HCT116 (cell line): ENCODE measurements around the gene DPF3. TPM values are rescaled to one million over a fixed set of nuclear protein-coding genes. Genes with fewer than 3 reads are reported as not detected.

ENCODE experiments used
- ATAC-seq: fragments of 200-7000 bp; cut with Tn5 transposase; 2 replicates; pipeline ENCODE4 v1.9.1; 2020; ENCODE audit warnings: mild to moderate bottlenecking, moderate library complexity
- BruUV-seq: library from RNA; stranded (reverse); fragments of 400-500 nt; replicated peaks from 2 replicates; lab custom pipeline; 2021; lab: Mats Ljungman, UMichigan
- CTCF ChIA-PET: fragments of 300-600 bp; sonication (Branson Sonifier 250); formaldehyde crosslinking; loops from one replicate; lab custom pipeline; 2021; ENCODE audit warnings: antibody characterized with exemption; lab: Charles Lee
- POLR2A ChIA-PET: fragments of 300-600, 350-600 bp; sonication (Branson Sonifier 250); formaldehyde crosslinking; loops from one replicate; lab custom pipeline; 2021; ENCODE audit warnings: antibody characterized with exemption; lab: Charles Lee
- RAD21 ChIA-PET, 2 experiments: fragments of 300-600 bp; sonication (Branson Sonifier 250); formaldehyde crosslinking; loops; one replicate each; lab custom pipeline; 2023; ENCODE audit warnings: low total read pairs in 2 of 2; ENCODE audit not compliant: uncharacterized antibody in 2 of 2, unreplicated experiment in 2 of 2, low non-redundant PET in 1 of 2; lab: Charles Lee
- DNase-seq: peaks from one replicate; pipeline ENCODE4 v3.0.0-alpha.2; 2010; ENCODE audit warnings: low read depth, low spot score
- H2AFZ ChIP-seq: fragments of 200-600 bp; shearing (Covaris generic), sonication (generic); 2 replicates; pipeline ENCODE4 v1.6.1; 2017; ENCODE audit warnings: low read depth, mixed run types, mixed read lengths, antibody characterized with exemption, low read length; ENCODE audit not compliant: poor library complexity, severe bottlenecking
- H3K27ac ChIP-seq: 2 replicates; pipeline ENCODE4 v1.5.1; 2012; ENCODE audit warnings: low read depth, low read length
- H3K27me3 ChIP-seq: fragments of 200-600 bp; sonication (generic); 2 replicates; pipeline ENCODE4 v1.6.1; 2016; ENCODE audit warnings: mixed run types, low read length, mixed read lengths; ENCODE audit not compliant: insufficient read depth
- H3K36me3 ChIP-seq, 2 experiments: fragments of 200-500 bp in 1 of 2; fragments of 200-600 bp in 1 of 2; sonication (Bioruptor generic) in 1 of 2; sonication (generic) in 1 of 2; 2 replicates each; pipeline versions ENCODE4 v1.5.1 to v1.6.1; 2014 to 2016; ENCODE audit warnings: low read length in 2 of 2, inconsistent platforms in 1 of 2, mixed read lengths in 1 of 2, mixed run types in 1 of 2; ENCODE audit not compliant: insufficient read depth in 2 of 2, control insufficient read depth in 1 of 2
- H3K4me1 ChIP-seq, 2 experiments: fragments of 200-600 bp in 1 of 2; sonication (generic) in 1 of 2; 2 replicates each; pipeline versions ENCODE4 v1.5.1 to v1.6.1; 2012 to 2017; ENCODE audit warnings: low read length in 2 of 2, inconsistent platforms in 1 of 2, mild to moderate bottlenecking in 1 of 2, mixed read lengths in 1 of 2, mixed run types in 1 of 2, moderate library complexity in 1 of 2; ENCODE audit not compliant: insufficient read depth in 2 of 2, control insufficient read depth in 1 of 2
- H3K4me2 ChIP-seq: fragments of 200-600 bp; sonication (generic); 2 replicates; pipeline ENCODE4 v1.6.1; 2017; ENCODE audit warnings: mixed run types, low read length, mixed read lengths
- H3K4me3 ChIP-seq, 2 experiments: fragments of 200-600 bp in 1 of 2; sonication (generic) in 1 of 2; replicated peaks in 1 of 2; 2 replicates each; pipeline ENCODE4 v1.5.1; 2011 to 2016; ENCODE audit warnings: low read length in 2 of 2, control low read depth in 1 of 2, low read depth in 1 of 2, mild to moderate bottlenecking in 1 of 2, mixed read lengths in 1 of 2, mixed run types in 1 of 2
- H3K79me2 ChIP-seq: fragments of 200-600 bp; sonication (generic); 2 replicates; pipeline ENCODE4 v1.6.1; 2017; ENCODE audit warnings: mild to moderate bottlenecking, mixed run types, low read length, moderate library complexity, mixed read lengths; ENCODE audit not compliant: insufficient read depth
- H3K9ac ChIP-seq: fragments of 200-600 bp; sonication (generic); 2 replicates; pipeline ENCODE4 v1.6.1; 2016; ENCODE audit warnings: low read length, mixed read lengths
- H3K9me2 ChIP-seq: fragments of 200-600 bp; sonication (generic), shearing (Covaris generic); 2 replicates; pipeline ENCODE4 v1.6.1; 2017; ENCODE audit warnings: mixed run types, mild to moderate bottlenecking, moderate library complexity; ENCODE audit not compliant: insufficient read depth
- H3K9me3 ChIP-seq, 2 experiments: fragments of 200-500 bp in 1 of 2; fragments of 200-600 bp in 1 of 2; sonication (Bioruptor generic) in 1 of 2; sonication (generic) in 1 of 2; 2 replicates each; pipeline ENCODE4 v1.6.1; 2014 to 2017; ENCODE audit warnings: low read length in 2 of 2, mixed read lengths in 2 of 2, inconsistent platforms in 1 of 2, low read depth in 1 of 2, mild to moderate bottlenecking in 1 of 2, mixed run types in 1 of 2, moderate library complexity in 1 of 2; ENCODE audit not compliant: control insufficient read depth in 1 of 2, insufficient read depth in 1 of 2
- H4K20me1 ChIP-seq: fragments of 200-600 bp; sonication (generic), shearing (Covaris generic); 2 replicates; pipeline ENCODE4 v1.6.1; 2017; ENCODE audit warnings: mixed run types, mild to moderate bottlenecking, moderate library complexity; ENCODE audit not compliant: insufficient read depth
- ATF3 ChIP-seq: IDR thresholded peaks from 2 replicates; pipeline ENCODE4 v1.6.1; 2012
- CBX3 ChIP-seq: IDR thresholded peaks from 2 replicates; pipeline ENCODE4 v1.6.1; 2012; ENCODE audit warnings: low read depth
- CEBPB ChIP-seq: IDR thresholded peaks from 2 replicates; pipeline ENCODE4 v1.6.1; 2012; ENCODE audit warnings: low read depth
- EGR1 ChIP-seq: IDR thresholded peaks from 2 replicates; pipeline ENCODE4 v1.6.1; 2012; ENCODE audit warnings: low read depth
- ELF1 ChIP-seq: IDR thresholded peaks from 2 replicates; pipeline ENCODE4 v1.6.1; 2012; ENCODE audit warnings: low read depth, borderline replicate concordance
- EZH2 ChIP-seq: fragments of 200-600 bp; sonication (generic); IDR thresholded peaks from 2 replicates; pipeline ENCODE4 v1.6.1; 2017; ENCODE audit warnings: antibody characterized with exemption, mixed run types
- JUND ChIP-seq: IDR thresholded peaks from 2 replicates; pipeline ENCODE4 v1.6.1; 2012
- MAX ChIP-seq: IDR thresholded peaks from 2 replicates; pipeline ENCODE4 v1.6.1; 2012
- POLR2A ChIP-seq: IDR thresholded peaks from 2 replicates; pipeline ENCODE4 v1.7.0; 2011; ENCODE audit warnings: borderline replicate concordance; ENCODE audit not compliant: insufficient read depth, insufficient read length; ENCODE audit errors: extremely low read depth
- POLR2AphosphoS5 ChIP-seq: IDR thresholded peaks from 2 replicates; pipeline ENCODE4 v1.6.1; 2011; ENCODE audit warnings: mild to moderate bottlenecking, low read depth, low read length, moderate library complexity
- REST ChIP-seq: IDR thresholded peaks from 2 replicates; pipeline ENCODE4 v1.6.1; 2012; ENCODE audit warnings: low read depth
- SIN3A ChIP-seq: IDR thresholded peaks from 2 replicates; pipeline ENCODE4 v1.6.1; 2012; ENCODE audit warnings: low read depth
- SP1 ChIP-seq: IDR thresholded peaks from 2 replicates; pipeline ENCODE4 v1.6.1; 2012; ENCODE audit warnings: low read depth
- TCF7L2 ChIP-seq: IDR thresholded peaks from 2 replicates; pipeline ENCODE4 v1.7.0; 2011; ENCODE audit warnings: borderline replicate concordance, inconsistent platforms; ENCODE audit not compliant: insufficient read depth, insufficient read length; ENCODE audit errors: extremely low read depth
- ZBTB33 ChIP-seq: IDR thresholded peaks from 2 replicates; pipeline ENCODE4 v1.6.1; 2011; ENCODE audit warnings: mild to moderate bottlenecking, low read length, moderate library complexity; ENCODE audit not compliant: insufficient replicate concordance; ENCODE audit errors: extremely low read depth
- ZFX ChIP-seq: fragments of 450-650 bp; IDR thresholded peaks from 2 replicates; pipeline ENCODE4 v1.6.1; 2017
- ZNF274 ChIP-seq: fragments of 200-500 bp; sonication (Bioruptor generic); IDR thresholded peaks from 2 replicates; pipeline ENCODE4 v1.6.1; 2014; ENCODE audit warnings: mild to moderate bottlenecking, low read depth, low read length, inconsistent platforms
- intact Hi-C: fragments of 100-400 bp; cut with micrococcal nuclease; formaldehyde crosslinking; loops from 2 replicates; pipeline ENCODE4 v1.10.0; 2022
- total RNA-seq: library from RNA; stranded (reverse); gene quantifications from one replicate; pipeline ENCODE4 v1.2.1, GENCODE V29; 2021; ENCODE audit not compliant: unreplicated experiment

Gene DPF3
- total RNA-seq, 1 experiment from 2014 or later: 0.27 TPM

- TF ChIP-seq REST: no peak
- TF ChIP-seq SP1: no peak
- TF ChIP-seq ZFX: no peak
- no peak for TF ChIP-seq EGR1
- TF ChIP-seq EZH2: no peak
Measured at GRCh38 chr14:72653026-72653425, 240.9 kb downstream of the DPF3 start (continued).

GRCh38 chr14:72652179-72652578 is 241.7 kb downstream of the DPF3 start:
- no peaks in the 10 kb centered on the region for H3K9me3 ChIP-seq
- ATAC-seq (no peak), DNase-seq (no peak)
- no peak overlapping the region for H3K9ac ChIP-seq
- RAD21 ChIA-PET: no interaction called here
- H3K4me1 ChIP-seq: no peaks in the 10 kb centered on the region
- CTCF ChIA-PET: no interaction called here
- no peak overlapping the region for H3K27ac ChIP-seq
- POLR2A ChIA-PET: no interaction called here
- H3K27me3 ChIP-seq: peaks cover 33% of the 10 kb centered on the region; the same call in 1 of the 2 replicates
- no peak overlapping the region for H3K4me3 ChIP-seq
- BruUV-seq: no TSS peak
- no peaks in the 10 kb centered on the region for H3K36me3 ChIP-seq
- no peaks in the 10 kb centered on the region for H3K79me2 ChIP-seq
- no peak overlapping the region for H2AFZ ChIP-seq
- no peaks in the 10 kb centered on the region for H3K9me2 ChIP-seq
- TF ChIP-seq JUND (no peak), EGR1 (no peak), POLR2AphosphoS5 (no peak), MAX (no peak), CBX3 (no peak), ZBTB33 (no peak), POLR2A (no peak), SIN3A (no peak), ZNF274 (no peak), ATF3 (no peak), CEBPB (no peak), TCF7L2 (no peak), ELF1 (no peak), EZH2 (no peak)
- TF ChIP-seq, all 23 proteins: peak for 0
- Histone ChIP-seq H3K4me2 (no peak overlapping the region), H4K20me1 (no peaks in the 10 kb centered on the region)
- intact Hi-C loops: no loop called here
